Mesothelial cell of epicardium (in vitro differentiated cells): ENCODE results near the gene OLR1. TPM values are rescaled to one million over a fixed set of nuclear protein-coding genes. Genes with fewer than 3 reads are reported as not detected.

ENCODE experiments used
- DNase-seq, 2 experiments: peaks; one replicate each; pipeline ENCODE4 v3.0.0; 2021; ENCODE audit warnings: low spot score in 2 of 2; ENCODE audit not compliant: unreplicated experiment in 2 of 2
- H3K27ac Mint-ChIP-seq: 2 replicates; pipeline ENCODE4 v1.8.0; 2021; ENCODE audit warnings: mixed read lengths
- H3K27me3 Mint-ChIP-seq: 2 replicates; pipeline ENCODE4 v1.8.0; 2021; ENCODE audit warnings: low read depth, mixed read lengths
- H3K36me3 Mint-ChIP-seq: 2 replicates; pipeline ENCODE4 v1.8.0; 2021; ENCODE audit warnings: mixed read lengths
- H3K4me1 Mint-ChIP-seq: 2 replicates; pipeline ENCODE4 v1.8.0; 2021; ENCODE audit warnings: mixed read lengths
- H3K4me3 Mint-ChIP-seq: 2 replicates; pipeline ENCODE4 v1.8.0; 2021; ENCODE audit warnings: mild to moderate bottlenecking, moderate library complexity, mixed read lengths
- H3K9me3 Mint-ChIP-seq: 2 replicates; pipeline ENCODE4 v1.8.0; 2021; ENCODE audit warnings: mixed read lengths
- CTCF ChIP-seq: fragments of 200-600 bp; sonication (generic); IDR thresholded peaks from one replicate; pipeline ENCODE4 v1.5.0; 2021; ENCODE audit warnings: antibody characterized with exemption; ENCODE audit not compliant: unreplicated experiment
- total RNA-seq: library from RNA; stranded (reverse); gene quantifications from 3 replicates; pipeline ENCODE4 v1.2.1, GENCODE V29; 2021

The OLR1 gene
- total RNA-seq, 1 donor from 2014 or later, result 1.7 TPM

GRCh38 chr12:10214136-10214894 is 42.4 kb upstream of the OLR1 start:
- Mint-ChIP-seq H3K4me3 (peak overlapping the region; percentile 98), H3K4me1 (peaks cover 22% of the 10 kb centered on the region), H3K36me3 (no peaks in the 10 kb centered on the region), H3K9me3 (no peaks in the 10 kb centered on the region), H3K27ac (peak overlapping the region; percentile 100), H3K27me3 (no peaks in the 10 kb centered on the region)
- TF ChIP-seq CTCF, result no peak
- no peak for DNase-seq

- Mint-ChIP-seq H3K36me3 (no peaks in the 10 kb centered on the region), H3K27me3 (no peaks in the 10 kb centered on the region)
- DNase-seq, result peak; percentile 34 to 58
Observed at GRCh38 chr12:10213168-10214135, 41.5 kb upstream of the OLR1 start.

GRCh38 chr12:10212739-10213131 is 40.8 kb upstream of the OLR1 start, which contains the start of gene GABARAPL1:
GABARAPL1 (plus strand) TSS chr12:10212877; CDS start chr12:10213130, 253 bp downstream.
- H3K4me1 Mint-ChIP-seq, result peaks cover 22% of the 10 kb centered on the region
- H3K27ac Mint-ChIP-seq, result peak within 1 kb of the TSS; percentile 100
- DNase-seq, result peak; percentile 68 to 87
- peak within 1 kb of the TSS; percentile 98 for H3K4me3 Mint-ChIP-seq
- TF ChIP-seq CTCF, result no peak
- no peaks in the 10 kb centered on the region for H3K36me3 Mint-ChIP-seq
- H3K27me3 Mint-ChIP-seq, result no peaks in the 10 kb centered on the region
- no peaks in the 10 kb centered on the region for H3K9me3 Mint-ChIP-seq

More at GRCh38 chr12:10213168-10214135, 41.5 kb upstream of the OLR1 start:
- peak overlapping the region; percentile 100 for H3K27ac Mint-ChIP-seq
- H3K4me1 Mint-ChIP-seq, result peaks cover 22% of the 10 kb centered on the region
- no peak for TF ChIP-seq CTCF
- peak overlapping the region; percentile 98 for H3K4me3 Mint-ChIP-seq
- no peaks in the 10 kb centered on the region for H3K9me3 Mint-ChIP-seq

GRCh38 chr12:10211940-10212738 is 40.2 kb upstream of the OLR1 start:
- no peak for TF ChIP-seq CTCF
- Mint-ChIP-seq H3K4me3 (peak overlapping the region; percentile 98), H3K4me1 (peaks cover 22% of the 10 kb centered on the region), H3K36me3 (no peaks in the 10 kb centered on the region), H3K27ac (peak overlapping the region; percentile 100), H3K9me3 (no peaks in the 10 kb centered on the region), H3K27me3 (no peaks in the 10 kb centered on the region)
- DNase-seq, result peak; percentile 81 to 92
